HG02588 (cell line): Measurements from ENCODE around the gene SRC.

ENCODE experiments used
- ATAC-seq: cut with Tn5 transposase; IDR thresholded peaks from one replicate; pipeline ENCODE4 v1.9.1; 2021; ENCODE audit warnings: mild to moderate bottlenecking, moderate library complexity; ENCODE audit not compliant: unreplicated experiment

The SRC gene

GRCh38 chr20:37349517-37350491 lies 3.9 kb downstream of the SRC start:
- ATAC-seq, result no peak

GRCh38 chr20:37350649-37351574 lies 5.0 kb downstream of the SRC start:
- no peak for ATAC-seq

- ATAC-seq, result no peak
Measured at GRCh38 chr20:37351689-37352607, 6.0 kb downstream of the SRC start.

GRCh38 chr20:37352608-37352980 lies 6.7 kb downstream of the SRC start:
- ATAC-seq, result no peak

- no peak for ATAC-seq
Measured at GRCh38 chr20:37353285-37353849, 7.4 kb downstream of the SRC start.

- ATAC-seq, result no peak
Measured at GRCh38 chr20:37354210-37355195, 8.6 kb downstream of the SRC start.

- ATAC-seq, result no peak
Measured at GRCh38 chr20:37355252-37356180, 9.6 kb downstream of the SRC start.

- ATAC-seq, result no peak
Measured at GRCh38 chr20:37356387-37356786, 10.4 kb downstream of the SRC start.

GRCh38 chr20:37356961-37357371 lies 11.0 kb downstream of the SRC start:
- ATAC-seq, result no peak

- no peak for ATAC-seq
Measured at GRCh38 chr20:37357481-37358365, 11.8 kb downstream of the SRC start.

- no peak for ATAC-seq
Measured at GRCh38 chr20:37358366-37359150, 12.6 kb downstream of the SRC start.

GRCh38 chr20:37359331-37359730 lies 13.4 kb downstream of the SRC start:
- no peak for ATAC-seq

GRCh38 chr20:37359836-37360235 lies 13.9 kb downstream of the SRC start:
- ATAC-seq, result no peak

GRCh38 chr20:37360391-37361115 lies 14.6 kb downstream of the SRC start:
- ATAC-seq, result no peak

- ATAC-seq, result no peak
Measured at GRCh38 chr20:37361336-37361735, 15.4 kb downstream of the SRC start.
